ENCODE data around the gene TEDC1.

The TEDC1 gene

GRCh38 chr14:105486163-105486973, 4.7 kb upstream of the TEDC1 start, which contains the start of gene CRIP1:
Gene CRIP1, plus strand, starts transcription at chr14:105486886. Its CDS starts 374 bp downstream, at chr14:105487260.
- no peak for DNase-seq

- DNase-seq: no peak
These were observed 4.0 kb upstream of the TEDC1 start for GRCh38 chr14:105486974-105487448.

GRCh38 chr14:105487449-105487985, 3.5 kb upstream of the TEDC1 start:
- no peak for DNase-seq

- no peak for DNase-seq
These were observed 2.9 kb upstream of the TEDC1 start for GRCh38 chr14:105487986-105488777.

GRCh38 chr14:105488781-105489541, 2.1 kb upstream of the TEDC1 start:
- no peak for DNase-seq

GRCh38 chr14:105489542-105490266, 1.3 kb upstream of the TEDC1 start:
- peak; percentile 51 for DNase-seq

- no peak for DNase-seq
These were observed 827 bp upstream of the TEDC1 start for GRCh38 chr14:105490267-105490571.

- DNase-seq: no peak
These were observed 424 bp downstream of the TEDC1 start for GRCh38 chr14:105491366-105491973.

GRCh38 chr14:105492031-105492970, 1.3 kb downstream of the TEDC1 start:
- DNase-seq: no peak

- DNase-seq: no peak
These were observed 2.2 kb downstream of the TEDC1 start for GRCh38 chr14:105492971-105493871.

- DNase-seq: no peak
These were observed 3.0 kb downstream of the TEDC1 start for GRCh38 chr14:105493921-105494605.

- DNase-seq: no peak
These were observed 3.5 kb downstream of the TEDC1 start for GRCh38 chr14:105494606-105494929.

- no peak for DNase-seq
These were observed 4.3 kb downstream of the TEDC1 start for GRCh38 chr14:105495101-105495989.

GRCh38 chr14:105495990-105496830, 5.2 kb downstream of the TEDC1 start:
- no peak for DNase-seq

GRCh38 chr14:105496831-105497591, 6.0 kb downstream of the TEDC1 start:
- DNase-seq: no peak
